ENCODE results near the gene KRTAP4-8.
"Not testable (repeated sequence)": the region's sequence is repeated elsewhere in the genome, so short reads cannot be mapped to it uniquely, and the experiment has no call there.

KRTAP4-8 gene

GRCh38 chr17:41058741-41059140, 39.2 kb downstream of the KRTAP4-8 start:
- no peak for DNase-seq
- intact Hi-C loops (cut with DNase I; ENCODE audit: low total_unique reads), result no loop called here
- TF ChIP-seq, protein P1, sequence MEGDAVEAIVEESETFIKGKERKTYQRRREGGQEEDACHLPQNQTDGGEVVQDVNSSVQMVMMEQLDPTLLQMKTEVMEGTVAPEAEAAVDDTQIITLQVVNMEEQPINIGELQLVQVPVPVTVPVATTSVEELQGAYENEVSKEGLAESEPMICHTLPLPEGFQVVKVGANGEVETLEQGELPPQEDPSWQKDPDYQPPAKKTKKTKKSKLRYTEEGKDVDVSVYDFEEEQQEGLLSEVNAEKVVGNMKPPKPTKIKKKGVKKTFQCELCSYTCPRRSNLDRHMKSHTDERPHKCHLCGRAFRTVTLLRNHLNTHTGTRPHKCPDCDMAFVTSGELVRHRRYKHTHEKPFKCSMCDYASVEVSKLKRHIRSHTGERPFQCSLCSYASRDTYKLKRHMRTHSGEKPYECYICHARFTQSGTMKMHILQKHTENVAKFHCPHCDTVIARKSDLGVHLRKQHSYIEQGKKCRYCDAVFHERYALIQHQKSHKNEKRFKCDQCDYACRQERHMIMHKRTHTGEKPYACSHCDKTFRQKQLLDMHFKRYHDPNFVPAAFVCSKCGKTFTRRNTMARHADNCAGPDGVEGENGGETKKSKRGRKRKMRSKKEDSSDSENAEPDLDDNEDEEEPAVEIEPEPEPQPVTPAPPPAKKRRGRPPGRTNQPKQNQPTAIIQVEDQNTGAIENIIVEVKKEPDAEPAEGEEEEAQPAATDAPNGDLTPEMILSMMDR (IDR thresholded peaks at IDR 0.05), result no peak
- H3K27me3 ChIP-seq, result no peaks in the 10 kb centered on the region
- H3K27ac ChIP-seq, result no peak overlapping the region
- H3K9me3 ChIP-seq, result no peaks in the 10 kb centered on the region
- peaks cover 0 to 34% (median 11%) of the 10 kb centered on the region in 4 donors for H3K4me1 ChIP-seq
- no peak overlapping the region for H3K4me3 ChIP-seq
- H3K36me3 ChIP-seq, result no peaks in the 10 kb centered on the region

- H3K36me3 ChIP-seq, result no peaks in the 10 kb centered on the region
- no peak overlapping the region for H3K27ac ChIP-seq
- no peaks in the 10 kb centered on the region for H3K9me3 ChIP-seq
- intact Hi-C loops (cut with DNase I; ENCODE audit: low total_unique reads), result no loop called here
- DNase-seq, result no peak
- H3K27me3 ChIP-seq, result no peaks in the 10 kb centered on the region
- H3K4me1 ChIP-seq, result peaks cover 0 to 25% (median 11%) of the 10 kb centered on the region in 4 donors
- H3K4me3 ChIP-seq, result no peak overlapping the region
- TF ChIP-seq, protein P1 (IDR thresholded peaks at IDR 0.05), result no peak
Observed at GRCh38 chr17:41057547-41057946, 40.4 kb downstream of the KRTAP4-8 start.

DNA sequence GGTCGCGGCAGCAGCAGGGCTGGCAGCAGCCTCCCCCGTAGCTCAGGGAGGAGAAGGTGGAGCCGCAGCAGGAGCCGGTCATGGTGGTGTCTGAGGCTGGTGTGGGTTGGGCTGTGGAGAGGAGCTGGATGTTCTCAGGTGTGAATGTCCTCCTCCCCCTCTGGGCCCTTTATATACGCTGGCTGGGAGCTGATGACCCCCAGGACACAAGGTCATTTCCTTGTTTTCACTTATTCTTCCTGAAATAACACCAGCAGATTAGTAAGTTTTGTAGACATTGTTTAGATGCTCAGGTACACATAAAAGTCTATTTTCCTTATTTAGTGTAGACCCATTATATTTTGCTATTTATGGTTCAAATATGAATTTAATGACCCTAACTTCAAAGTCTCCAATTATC, 42.8 kb downstream of the KRTAP4-8 start, which contains the start of gene KRTAP2-2:
Gene KRTAP2-2 (minus strand): TSS at position 101 of the 400 bp plus-strand sequence. CDS start 19 bp downstream, at position 82.
- H3K4me3 ChIP-seq; H3K27ac ChIP-seq; DNase-seq; H3K4me1 ChIP-seq; H3K36me3 ChIP-seq; H3K9me3 ChIP-seq; H3K27me3 ChIP-seq; intact Hi-C loops (cut with DNase I; ENCODE audit: low total_unique reads): not testable (repeated sequence)

GRCh38 chr17:41054556-41054955, 43.4 kb downstream of the KRTAP4-8 start:
- DNase-seq; intact Hi-C loops (cut with DNase I; ENCODE audit: low total_unique reads); H3K36me3 ChIP-seq; H3K4me3 ChIP-seq; H3K4me1 ChIP-seq; H3K27me3 ChIP-seq; H3K27ac ChIP-seq; H3K9me3 ChIP-seq: not testable (repeated sequence)

GRCh38 chr17:41054025-41054424, 43.9 kb downstream of the KRTAP4-8 start:
- Histone ChIP-seq H3K36me3 (no peaks in the 10 kb centered on the region), H3K4me1 (no peaks in the 10 kb centered on the region), H3K4me3 (no peak overlapping the region), H3K27me3 (no peaks in the 10 kb centered on the region), H3K27ac (no peak overlapping the region), H3K9me3 (no peaks in the 10 kb centered on the region)
- TF ChIP-seq, protein P1 (IDR thresholded peaks at IDR 0.05), result no peak
- intact Hi-C loops (cut with DNase I; ENCODE audit: low total_unique reads), result no loop called here
- no peak for DNase-seq

GRCh38 chr17:41052566-41052965, 45.4 kb downstream of the KRTAP4-8 start:
- no peak overlapping the region for H3K4me3 ChIP-seq
- TF ChIP-seq, protein P1 (IDR thresholded peaks at IDR 0.05), result no peak
- intact Hi-C loops (cut with DNase I; ENCODE audit: low total_unique reads), result no loop called here

GRCh38 chr17:41049110-41049509, 48.8 kb downstream of the KRTAP4-8 start:
- Histone ChIP-seq H3K4me1 (no peaks in the 10 kb centered on the region), H3K27me3 (peaks cover 0 to 2% of the 10 kb centered on the region in 2 donors), H3K36me3 (no peaks in the 10 kb centered on the region), H3K9me3 (no peaks in the 10 kb centered on the region), H3K27ac (no peak overlapping the region), H3K4me3 (no peak overlapping the region)
- intact Hi-C loops (cut with DNase I; ENCODE audit: low total_unique reads), result no loop called here
- DNase-seq, result no peak
- TF ChIP-seq, protein P1 (IDR thresholded peaks at IDR 0.05), result no peak

More at GRCh38 chr17:41052566-41052965, 45.4 kb downstream of the KRTAP4-8 start:
- H3K27ac ChIP-seq, result no peak overlapping the region
- DNase-seq, result no peak
- H3K27me3 ChIP-seq, result peaks cover 0 to 2% of the 10 kb centered on the region in 2 donors
- H3K36me3 ChIP-seq, result no peaks in the 10 kb centered on the region
- H3K4me1 ChIP-seq, result no peaks in the 10 kb centered on the region
- H3K9me3 ChIP-seq, result no peaks in the 10 kb centered on the region

Data from tibial artery (tissue), 4 donors.